GM10847 (cell line): Measurements from ENCODE around the gene SH2B3.

Experiments
- POLR2A ChIP-seq: IDR thresholded peaks from 2 replicates; pipeline ENCODE4 v1.6.1; 2011; ENCODE audit not compliant: insufficient read length; ENCODE audit errors: extremely low read depth

The SH2B3 gene

DNA sequence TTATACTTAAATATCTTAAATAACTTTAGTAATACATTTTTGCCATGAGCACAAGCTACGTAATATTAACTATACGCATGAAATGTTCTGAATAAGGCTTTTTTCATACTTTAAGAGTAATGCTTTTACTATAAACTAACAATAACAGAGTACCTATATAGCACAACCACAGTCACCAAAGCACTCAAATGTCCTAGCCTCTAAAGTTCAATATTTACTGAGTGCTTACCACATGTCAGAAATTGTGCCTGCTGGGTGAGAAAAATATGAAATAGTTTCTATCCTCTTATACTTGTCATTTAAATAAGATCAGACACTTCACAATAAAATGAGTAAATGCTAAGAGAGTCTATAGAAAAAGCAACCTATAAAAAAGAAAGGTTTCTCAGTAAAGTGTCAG, 83.1 kb downstream of the SH2B3 start:
- no peak for TF ChIP-seq POLR2A

DNA sequence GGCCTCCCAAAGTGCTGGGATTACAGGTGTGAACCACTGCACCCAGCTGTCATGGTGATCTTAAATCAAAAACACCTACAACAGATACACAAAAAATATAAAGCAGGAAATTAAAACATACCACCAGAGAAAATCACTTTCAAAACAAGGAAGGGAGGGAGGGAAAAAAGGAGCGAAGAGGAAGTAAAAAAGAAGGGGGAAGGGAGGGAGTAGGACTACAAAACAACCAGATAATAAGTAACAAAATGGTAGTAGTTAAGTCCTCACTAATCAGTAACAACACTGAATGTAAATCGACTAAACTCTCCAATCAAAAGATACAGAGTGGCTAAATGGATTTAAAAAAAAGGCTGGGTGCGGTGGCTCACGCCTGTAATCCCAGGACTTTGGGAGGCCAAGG, 89.0 kb downstream of the SH2B3 start:
- no peak for TF ChIP-seq POLR2A
